ENCODE results near the gene GNB3. TPM values are rescaled to one million over a fixed set of nuclear protein-coding genes. Genes with fewer than 3 reads are reported as not detected.

Gene GNB3
- total RNA-seq, 2 donors from 2014 or later = 0.66 TPM; not detected in 1

DNA sequence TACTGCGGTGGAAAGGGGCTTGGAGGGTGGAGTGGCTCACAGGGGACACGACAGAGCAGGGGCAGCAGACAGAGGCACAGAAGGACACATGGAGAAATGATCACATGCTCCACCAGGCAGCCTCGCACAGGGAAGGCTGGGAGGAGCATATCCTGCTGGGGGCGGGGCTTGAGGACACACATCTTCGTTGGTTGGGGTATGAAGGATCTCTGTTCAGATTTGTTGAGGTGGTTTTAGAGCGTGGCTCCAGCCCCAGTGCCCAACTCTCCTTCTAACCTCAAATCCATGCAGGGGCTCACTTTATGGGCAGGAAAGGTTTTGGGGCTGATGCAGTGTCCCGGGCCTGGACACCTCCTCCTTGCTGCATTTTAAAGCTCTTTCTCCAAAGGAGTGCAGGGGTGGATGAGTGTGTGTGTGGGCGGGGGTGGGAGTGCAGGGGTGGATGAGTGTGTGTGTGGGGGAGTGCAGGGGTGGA, 13.3 kb upstream of the GNB3 start:
- no peaks in the 10 kb centered on the region for H3K9me3 Mint-ChIP-seq
- H3K27ac Mint-ChIP-seq = no peak overlapping the region
- peak overlapping the region; percentile 66 for H3K4me3 Mint-ChIP-seq
- ATAC-seq (replicated peaks) = peak; percentile 46
- H3K4me1 Mint-ChIP-seq = peaks cover 22% of the 10 kb centered on the region
- peaks cover 26% of the 10 kb centered on the region for H3K27me3 Mint-ChIP-seq
- H3K36me3 Mint-ChIP-seq (ENCODE audit: low read depth) = no peaks in the 10 kb centered on the region

DNA sequence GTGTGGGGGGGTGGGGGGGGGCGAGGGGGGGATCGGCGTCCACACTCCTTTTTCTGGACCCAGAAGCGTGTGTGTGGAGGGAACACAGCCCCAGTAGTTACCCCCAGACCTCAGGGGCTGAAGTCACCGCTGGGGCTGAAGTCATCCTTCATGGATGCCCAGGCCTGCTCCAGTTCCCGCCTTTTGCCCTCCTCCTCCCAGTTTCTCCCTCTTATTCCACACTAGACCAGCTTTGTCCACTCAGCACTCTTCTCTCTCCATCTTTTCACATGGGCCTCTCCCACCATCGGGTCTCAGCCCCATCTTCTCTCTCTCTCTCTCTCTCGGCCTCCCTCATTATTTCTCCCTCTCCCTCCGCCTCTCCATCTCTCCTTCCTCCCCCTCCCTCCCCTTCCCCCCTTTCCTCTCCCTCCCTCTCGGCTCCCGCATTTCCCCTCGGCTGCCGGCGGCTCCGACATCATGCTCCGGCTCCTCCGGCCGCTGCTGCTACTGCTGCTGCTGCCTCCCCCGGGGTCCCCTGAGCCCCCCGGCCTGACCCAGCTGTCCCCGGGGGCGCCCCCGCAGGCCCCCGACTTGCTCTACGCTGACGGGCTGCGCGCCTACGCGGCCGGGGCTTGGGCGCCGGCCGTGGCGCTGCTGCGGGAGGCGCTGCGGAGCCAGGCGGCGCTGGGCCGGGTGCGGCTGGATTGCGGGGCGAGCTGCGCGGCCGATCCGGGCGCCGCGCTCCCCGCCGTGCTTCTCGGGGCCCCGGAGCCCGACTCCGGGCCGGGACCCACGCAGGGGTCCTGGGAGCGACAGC, 12.5 kb upstream of the GNB3 start, which contains the start of gene P3H3:
TSS of gene P3H3 (plus strand) at position 426 of the 799 bp plus-strand sequence. CDS start at position 460, 34 bp downstream.
- H3K27ac Mint-ChIP-seq = peak within 1 kb of the TSS; percentile 72
- H3K36me3 Mint-ChIP-seq (ENCODE audit: low read depth) = no peaks in the 10 kb centered on the region
- peaks cover 22% of the 10 kb centered on the region for H3K4me1 Mint-ChIP-seq
- peak; percentile 41 for ATAC-seq (replicated peaks)
- H3K27me3 Mint-ChIP-seq = peaks cover 24% of the 10 kb centered on the region
- peak within 1 kb of the TSS; percentile 86 for H3K4me3 Mint-ChIP-seq
- H3K9me3 Mint-ChIP-seq = no peaks in the 10 kb centered on the region

DNA sequence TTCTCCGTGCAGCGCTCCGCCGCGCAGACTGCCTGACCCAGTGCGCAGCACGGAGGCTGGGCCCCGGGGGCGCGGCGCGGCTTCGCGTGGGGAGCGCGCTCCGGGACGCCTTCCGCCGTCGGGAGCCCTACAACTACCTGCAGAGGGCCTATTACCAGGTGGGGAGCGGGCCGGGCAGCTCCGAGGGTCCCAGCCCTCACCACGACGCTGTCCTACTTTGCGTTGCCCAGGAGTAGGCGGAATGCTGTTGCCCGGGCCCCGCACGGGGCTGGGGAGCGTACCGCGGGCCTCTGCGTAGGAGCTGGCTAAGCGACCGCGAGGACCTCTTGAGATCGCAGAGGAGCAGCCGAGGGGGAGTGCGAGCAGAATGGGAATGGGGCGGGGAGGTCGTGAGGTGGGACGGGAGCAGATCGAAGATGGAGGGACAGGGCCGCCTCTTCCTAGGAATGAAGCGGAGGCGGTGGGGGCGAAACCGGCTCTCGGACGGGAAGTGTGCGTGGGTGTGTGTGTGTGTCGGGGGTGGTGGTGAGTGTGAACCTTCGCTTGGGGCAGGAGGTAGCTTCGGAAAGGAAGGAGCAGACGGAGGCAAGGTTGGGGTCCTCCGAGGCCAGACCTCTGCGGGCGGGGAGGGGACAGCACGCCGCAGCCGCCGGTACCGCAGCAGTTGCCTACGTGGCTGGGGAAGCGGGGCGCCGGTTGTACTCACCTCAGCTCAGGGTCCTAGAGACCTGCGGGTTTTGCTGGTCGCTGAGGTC, 11.8 kb upstream of the GNB3 start:
- no peaks in the 10 kb centered on the region for H3K36me3 Mint-ChIP-seq (ENCODE audit: low read depth)
- peak overlapping the region; percentile 86 for H3K4me3 Mint-ChIP-seq
- peaks cover 22% of the 10 kb centered on the region for H3K4me1 Mint-ChIP-seq
- ATAC-seq (replicated peaks) = peak; percentile 56
- no peaks in the 10 kb centered on the region for H3K9me3 Mint-ChIP-seq
- H3K27me3 Mint-ChIP-seq = peaks cover 24% of the 10 kb centered on the region
- peak overlapping the region; percentile 72 for H3K27ac Mint-ChIP-seq

DNA sequence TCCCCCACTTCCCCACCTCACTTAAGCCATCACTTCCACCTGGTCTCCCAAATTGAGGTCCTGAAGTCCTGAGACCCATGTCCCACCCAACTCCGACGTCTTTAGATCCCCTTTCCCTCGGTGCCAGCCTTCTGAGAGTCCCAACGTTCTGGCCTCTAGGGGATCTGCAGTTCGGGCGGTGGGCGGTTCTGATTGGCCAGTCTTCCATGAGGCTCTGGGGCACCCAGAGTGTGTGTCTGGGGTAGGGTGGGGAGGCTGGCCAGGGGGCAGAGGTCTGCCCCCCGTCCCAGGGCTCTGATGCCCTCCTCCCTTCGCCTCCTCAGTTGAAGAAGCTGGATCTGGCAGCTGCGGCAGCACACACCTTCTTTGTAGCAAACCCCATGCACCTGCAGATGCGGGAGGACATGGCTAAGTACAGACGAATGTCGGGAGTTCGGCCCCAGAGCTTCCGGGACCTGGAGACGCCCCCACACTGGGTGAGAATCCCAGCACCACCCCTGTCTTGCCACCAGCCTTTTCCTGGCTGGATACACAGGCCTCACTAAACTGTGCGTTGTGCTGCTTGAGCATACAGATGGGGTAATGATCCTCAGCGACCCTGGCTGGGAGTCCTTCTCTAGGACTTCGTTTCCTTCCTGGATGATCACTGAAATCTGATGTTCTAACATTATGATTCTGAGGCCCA, 11.0 kb upstream of the GNB3 start:
- H3K36me3 Mint-ChIP-seq (ENCODE audit: low read depth) = no peaks in the 10 kb centered on the region
- H3K4me1 Mint-ChIP-seq = peaks cover 28% of the 10 kb centered on the region
- peaks cover 3% of the 10 kb centered on the region for H3K9me3 Mint-ChIP-seq
- peak overlapping the region; percentile 86 for H3K4me3 Mint-ChIP-seq
- ATAC-seq (replicated peaks) = no peak
- H3K27me3 Mint-ChIP-seq = peaks cover 22% of the 10 kb centered on the region
- H3K27ac Mint-ChIP-seq = peak overlapping the region; percentile 72

DNA sequence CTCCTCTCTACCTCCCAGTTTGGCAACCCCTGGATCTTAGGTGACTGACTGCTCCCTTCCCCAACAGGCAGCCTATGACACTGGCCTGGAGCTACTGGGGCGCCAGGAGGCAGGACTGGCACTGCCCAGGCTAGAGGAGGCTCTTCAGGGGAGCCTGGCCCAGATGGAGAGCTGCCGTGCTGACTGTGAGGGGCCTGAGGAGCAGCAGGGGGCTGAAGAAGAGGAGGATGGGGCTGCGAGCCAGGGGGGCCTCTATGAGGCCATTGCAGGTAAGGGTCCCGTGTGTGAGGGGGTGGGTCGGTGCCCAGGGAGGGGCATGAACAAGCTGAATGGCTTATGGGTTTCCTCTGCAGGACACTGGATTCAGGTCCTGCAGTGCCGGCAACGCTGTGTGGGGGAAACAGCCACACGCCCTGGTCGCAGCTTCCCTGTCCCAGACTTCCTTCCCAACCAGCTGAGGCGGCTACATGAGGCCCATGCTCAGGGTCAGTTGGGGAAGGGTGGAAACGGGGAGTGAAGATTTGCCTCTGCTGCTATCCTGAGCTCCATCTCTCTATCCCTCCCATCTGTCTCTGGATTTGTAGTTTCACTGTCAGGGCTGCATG, 10.3 kb upstream of the GNB3 start:
- Mint-ChIP-seq H3K9me3 (peaks cover 3% of the 10 kb centered on the region), H3K27ac (no peak overlapping the region), H3K4me3 (peak overlapping the region; percentile 86), H3K4me1 (peaks cover 26% of the 10 kb centered on the region), H3K36me3 (ENCODE audit: low read depth) (no peaks in the 10 kb centered on the region), H3K27me3 (peaks cover 16% of the 10 kb centered on the region)
- ATAC-seq (replicated peaks) = no peak

DNA sequence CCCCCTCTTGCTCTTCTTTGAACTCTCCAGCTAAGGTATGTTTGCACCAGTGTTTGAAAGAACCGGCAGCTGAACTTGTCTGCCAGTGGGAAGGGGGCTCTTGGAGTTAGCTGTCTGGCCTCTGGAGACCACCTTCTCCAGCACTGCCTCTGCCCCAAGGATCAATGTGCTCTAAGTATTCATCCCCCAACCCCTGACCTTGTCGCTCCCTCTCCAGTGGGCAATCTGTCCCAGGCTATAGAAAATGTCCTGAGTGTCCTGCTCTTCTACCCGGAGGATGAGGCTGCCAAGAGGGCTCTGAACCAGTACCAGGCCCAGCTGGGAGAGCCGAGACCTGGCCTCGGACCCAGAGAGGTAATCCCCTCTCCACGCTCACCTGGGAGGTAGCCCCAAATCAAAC, 9.7 kb upstream of the GNB3 start:
- Mint-ChIP-seq H3K36me3 (ENCODE audit: low read depth) (no peaks in the 10 kb centered on the region), H3K9me3 (peaks cover 3% of the 10 kb centered on the region), H3K27ac (no peak overlapping the region), H3K27me3 (peaks cover 14% of the 10 kb centered on the region), H3K4me3 (no peak overlapping the region), H3K4me1 (peaks cover 28% of the 10 kb centered on the region)
- no peak for ATAC-seq (replicated peaks)

DNA sequence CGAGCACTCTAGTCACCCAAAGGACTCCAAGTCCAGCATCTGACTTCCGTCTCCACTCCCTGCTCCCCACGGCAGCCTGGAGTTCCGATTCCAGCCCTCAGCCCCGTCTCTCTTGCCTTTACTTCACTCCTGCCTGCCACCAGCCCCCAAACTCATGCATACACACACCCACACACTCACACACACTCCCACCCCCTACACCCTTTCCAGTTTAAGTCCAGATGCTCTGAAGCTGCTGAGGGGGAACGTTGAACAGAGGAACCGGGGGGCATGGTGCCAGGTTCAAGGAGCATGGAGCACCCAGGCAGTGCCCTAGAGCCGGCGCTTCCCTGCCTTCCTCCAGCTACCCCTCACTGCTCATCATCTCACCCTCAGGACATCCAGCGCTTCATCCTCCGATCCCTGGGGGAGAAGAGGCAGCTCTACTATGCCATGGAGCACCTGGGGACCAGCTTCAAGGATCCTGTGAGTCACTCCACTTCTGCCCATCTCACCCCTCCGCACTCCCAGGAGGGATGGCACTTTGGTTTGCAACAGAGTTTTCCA, 9.2 kb upstream of the GNB3 start:
- no peak overlapping the region for H3K27ac Mint-ChIP-seq
- ATAC-seq (replicated peaks) = no peak

DNA sequence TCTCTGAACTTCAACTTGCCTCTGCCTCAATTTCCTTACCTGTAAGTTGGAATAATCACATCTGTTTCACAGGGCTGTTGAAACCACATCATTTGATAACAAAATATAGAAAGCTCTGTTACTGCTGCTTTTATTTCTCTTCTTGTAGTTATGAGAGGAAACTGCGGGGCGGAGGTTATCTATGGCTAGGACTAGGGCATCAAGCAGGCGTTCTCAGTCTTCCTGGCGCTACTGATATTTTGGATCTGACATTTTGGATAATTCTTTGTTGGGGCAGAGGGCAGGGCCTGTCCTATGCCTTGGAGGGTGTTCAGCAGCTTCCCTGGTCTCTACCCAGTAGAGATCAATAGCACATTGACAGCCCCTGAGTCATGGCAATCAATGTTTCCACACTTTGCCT, 8.6 kb upstream of the GNB3 start:
- H3K27me3 Mint-ChIP-seq = peaks cover 13% of the 10 kb centered on the region
- H3K4me3 Mint-ChIP-seq = no peak overlapping the region
- H3K4me1 Mint-ChIP-seq = peaks cover 28% of the 10 kb centered on the region

More for the DNA sequence above, 9.2 kb upstream of the GNB3 start:
- no peaks in the 10 kb centered on the region for H3K36me3 Mint-ChIP-seq (ENCODE audit: low read depth)
- peaks cover 3% of the 10 kb centered on the region for H3K9me3 Mint-ChIP-seq
- H3K4me3 Mint-ChIP-seq = no peak overlapping the region
- peaks cover 28% of the 10 kb centered on the region for H3K4me1 Mint-ChIP-seq
- peaks cover 14% of the 10 kb centered on the region for H3K27me3 Mint-ChIP-seq

DNA sequence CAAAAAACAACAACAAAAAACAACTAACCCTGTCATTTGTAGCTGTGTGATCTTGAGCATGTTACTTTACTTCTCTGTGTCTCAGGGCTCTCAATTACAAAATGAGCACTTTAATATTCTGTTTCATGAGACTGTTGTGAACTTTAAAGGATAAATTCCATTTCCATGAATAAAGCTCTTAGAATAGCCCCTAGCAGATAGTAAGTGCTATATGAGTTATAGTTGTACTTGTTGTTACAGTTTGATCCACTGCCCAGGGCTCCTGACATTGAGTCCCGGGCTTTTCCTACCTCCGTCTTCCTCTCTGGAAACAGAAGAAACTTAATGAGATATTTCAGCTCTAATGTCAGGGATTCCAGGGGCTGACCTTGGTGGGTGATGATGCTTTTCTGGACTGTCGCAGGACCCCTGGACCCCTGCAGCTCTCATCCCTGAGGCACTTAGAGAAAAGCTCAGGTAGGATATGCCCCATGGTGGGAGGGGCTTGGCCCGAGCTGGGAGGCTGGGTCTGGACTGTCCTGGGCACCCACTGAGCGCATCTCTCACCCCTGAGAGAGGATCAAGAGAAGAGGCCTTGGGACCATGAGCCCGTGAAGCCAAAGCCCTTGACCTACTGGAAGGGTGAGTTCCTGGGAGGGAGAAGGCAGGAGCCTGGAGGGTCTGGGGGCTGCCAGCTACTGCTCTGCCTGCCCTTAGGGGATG, 7.4 kb upstream of the GNB3 start:
- peaks cover 5% of the 10 kb centered on the region for H3K27me3 Mint-ChIP-seq
- no peak for ATAC-seq (replicated peaks)
- H3K9me3 Mint-ChIP-seq = peaks cover 3% of the 10 kb centered on the region
- peaks cover 18% of the 10 kb centered on the region for H3K4me1 Mint-ChIP-seq
- no peak overlapping the region for H3K27ac Mint-ChIP-seq
- no peak overlapping the region for H3K4me3 Mint-ChIP-seq
- no peaks in the 10 kb centered on the region for H3K36me3 Mint-ChIP-seq (ENCODE audit: low read depth)

More for the DNA sequence above, 8.6 kb upstream of the GNB3 start:
- Mint-ChIP-seq H3K9me3 (peaks cover 3% of the 10 kb centered on the region), H3K27ac (no peak overlapping the region), H3K36me3 (ENCODE audit: low read depth) (no peaks in the 10 kb centered on the region)
- ATAC-seq (replicated peaks) = no peak

DNA sequence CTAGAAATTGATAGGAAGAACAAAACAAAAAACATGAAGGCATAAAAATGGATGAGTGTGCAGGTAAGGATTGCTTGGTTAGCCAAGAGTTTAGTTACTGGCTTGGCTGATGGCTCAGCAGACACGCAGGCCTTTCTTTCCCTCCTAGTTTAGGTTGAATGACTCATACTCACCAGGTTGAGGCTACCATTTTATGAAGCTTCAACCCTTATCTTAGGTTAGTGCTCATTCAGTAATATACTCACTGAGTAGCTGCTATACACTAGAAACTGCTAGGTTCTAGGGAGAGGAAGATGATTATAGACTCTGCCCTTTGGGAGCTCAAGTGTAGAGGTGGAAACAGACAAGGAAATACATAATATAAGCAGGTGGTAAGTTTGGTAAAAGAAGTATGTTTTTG, 6.5 kb upstream of the GNB3 start:
- Mint-ChIP-seq H3K36me3 (ENCODE audit: low read depth) (no peaks in the 10 kb centered on the region), H3K27me3 (peaks cover under 1% of the 10 kb centered on the region), H3K27ac (no peak overlapping the region), H3K4me3 (no peak overlapping the region), H3K9me3 (peaks cover 3% of the 10 kb centered on the region), H3K4me1 (peaks cover 13% of the 10 kb centered on the region)
- peak; percentile 58 for ATAC-seq (replicated peaks)

DNA sequence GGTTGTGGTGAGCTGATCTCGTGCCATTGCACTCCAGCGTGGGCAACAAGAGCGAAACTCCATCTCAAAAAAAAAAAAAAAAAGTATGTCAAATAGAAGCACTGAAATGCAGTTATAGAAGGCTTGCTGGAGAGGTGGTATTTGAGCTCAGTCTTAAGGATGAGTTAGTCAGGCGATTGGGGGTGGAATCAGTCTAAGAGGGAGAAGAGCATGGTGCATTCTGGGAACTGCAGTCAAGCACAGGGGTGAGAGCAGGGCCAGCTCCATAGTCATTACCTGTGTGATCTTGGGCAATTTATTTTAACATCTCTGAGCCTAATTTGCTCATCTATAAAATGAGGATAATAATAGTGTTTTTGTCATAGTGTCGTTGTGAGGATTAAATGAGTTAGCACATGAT, 5.9 kb upstream of the GNB3 start:
- H3K4me1 Mint-ChIP-seq = peaks cover 10% of the 10 kb centered on the region
- H3K27me3 Mint-ChIP-seq = no peaks in the 10 kb centered on the region
- no peak overlapping the region for H3K4me3 Mint-ChIP-seq
- H3K9me3 Mint-ChIP-seq = peaks cover 3% of the 10 kb centered on the region
- H3K36me3 Mint-ChIP-seq (ENCODE audit: low read depth) = no peaks in the 10 kb centered on the region
- no peak overlapping the region for H3K27ac Mint-ChIP-seq
- no peak for ATAC-seq (replicated peaks)

DNA sequence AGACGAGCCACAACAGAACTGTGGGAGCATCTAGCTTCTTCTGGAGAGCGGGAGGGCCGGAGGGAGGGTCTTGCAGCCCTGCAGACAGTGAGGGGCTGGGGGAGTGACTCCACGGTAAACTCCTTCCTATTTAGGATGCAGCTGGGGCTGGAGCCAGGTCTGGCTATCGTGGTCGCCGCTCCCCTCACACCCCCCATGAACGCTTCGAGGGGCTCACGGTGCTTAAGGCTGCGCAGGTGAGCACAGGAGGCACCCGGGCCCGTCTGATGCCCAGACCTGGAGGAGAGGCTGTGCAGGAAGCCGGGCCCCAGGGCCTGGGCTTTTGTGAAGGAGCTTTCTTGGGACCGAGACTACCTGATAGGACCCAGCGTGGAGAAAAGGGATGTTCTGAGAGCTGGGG, 3.9 kb upstream of the GNB3 start:
- H3K27me3 Mint-ChIP-seq = no peaks in the 10 kb centered on the region
- H3K4me3 Mint-ChIP-seq = no peak overlapping the region
- no peak overlapping the region for H3K27ac Mint-ChIP-seq
- H3K36me3 Mint-ChIP-seq (ENCODE audit: low read depth) = no peaks in the 10 kb centered on the region
- H3K4me1 Mint-ChIP-seq = peaks cover 10% of the 10 kb centered on the region
- no peak for ATAC-seq (replicated peaks)
- H3K9me3 Mint-ChIP-seq = peaks cover 3% of the 10 kb centered on the region

DNA sequence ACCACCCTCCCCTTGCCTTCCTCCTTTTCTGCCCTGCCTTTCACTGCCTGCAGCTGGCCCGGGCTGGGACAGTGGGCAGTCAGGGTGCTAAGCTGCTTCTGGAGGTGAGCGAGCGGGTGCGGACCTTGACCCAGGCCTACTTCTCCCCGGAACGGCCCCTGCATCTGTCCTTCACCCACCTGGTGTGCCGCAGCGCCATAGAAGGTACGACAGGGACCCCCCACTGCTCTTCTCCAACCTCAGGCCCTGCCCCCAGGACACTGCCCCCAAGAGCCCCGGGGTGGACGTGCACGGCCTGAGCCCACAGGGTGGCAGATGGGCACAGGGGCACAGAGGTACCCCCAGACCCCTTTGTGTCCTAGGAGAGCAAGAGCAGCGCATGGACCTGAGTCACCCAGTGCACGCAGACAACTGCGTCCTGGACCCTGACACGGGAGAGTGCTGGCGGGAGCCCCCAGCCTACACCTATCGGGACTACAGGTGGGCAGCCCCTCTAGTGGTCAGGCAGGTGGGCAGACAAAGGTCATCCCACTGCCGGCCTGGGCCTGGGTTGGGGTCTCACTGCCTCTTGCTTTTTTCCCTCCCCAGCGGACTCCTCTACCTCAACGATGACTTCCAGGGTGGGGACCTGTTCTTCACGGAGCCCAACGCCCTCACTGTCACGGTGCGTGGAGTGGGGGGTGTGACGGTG, 3.2 kb upstream of the GNB3 start:
- no peak overlapping the region for H3K27ac Mint-ChIP-seq
- peaks cover 10% of the 10 kb centered on the region for H3K4me1 Mint-ChIP-seq
- ATAC-seq (replicated peaks) = no peak
- H3K27me3 Mint-ChIP-seq = no peaks in the 10 kb centered on the region
- no peak overlapping the region for H3K4me3 Mint-ChIP-seq
- H3K9me3 Mint-ChIP-seq = peaks cover 3% of the 10 kb centered on the region
- no peaks in the 10 kb centered on the region for H3K36me3 Mint-ChIP-seq (ENCODE audit: low read depth)
